Naive thymus-derived CD4-positive, alpha-beta T cell (primary cell): ENCODE measurements around the gene SPRTN. TPM values are rescaled to one million over a fixed set of nuclear protein-coding genes. Genes with fewer than 3 reads are reported as not detected.

Experiments
- ATAC-seq: fragments of 150-1000 bp; cut with Tn5 transposase; 2 replicates; pipeline ENCODE4 v1.10.0; 2021; ENCODE audit warnings: mild to moderate bottlenecking, moderate library complexity
- CTCF ChIA-PET: fragments of 350-600 bp; sonication (Branson Sonifier 250); formaldehyde crosslinking; loops from one replicate; lab custom pipeline; 2021; ENCODE audit warnings: antibody characterized with exemption; lab: Charles Lee
- POLR2A ChIA-PET: fragments of 350-600 bp; sonication (Branson Sonifier 250); formaldehyde crosslinking; loops from one replicate; lab custom pipeline; 2021; ENCODE audit warnings: antibody characterized with exemption, inconsistent platforms; lab: Charles Lee
- DNase-seq, 9 donors: peaks; one replicate each; pipeline versions ENCODE4 v3.0.0 to v3.0.0-alpha.2; 2020 to 2022; ENCODE audit warnings: mixed read lengths in 1 of 9
- H3K27ac ChIP-seq: one replicate; pipeline ENCODE4 v1.7.0; 2013; ENCODE audit warnings: mild to moderate bottlenecking, low read depth, low read length, moderate library complexity
- H3K27me3 ChIP-seq, 2 donors: one replicate each; pipeline ENCODE4 v1.7.0; 2013; ENCODE audit warnings: low read length in 2 of 2, mild to moderate bottlenecking in 2 of 2, moderate library complexity in 2 of 2; ENCODE audit not compliant: control insufficient read depth in 2 of 2, insufficient read depth in 2 of 2
- H3K36me3 ChIP-seq, 3 experiments: 1 replicate in 2 of 3; 2 replicates in 1 of 3; pipeline ENCODE4 v1.7.0; 2013; ENCODE audit warnings: low read length in 3 of 3, mild to moderate bottlenecking in 3 of 3, moderate library complexity in 1 of 3; ENCODE audit not compliant: insufficient read depth in 3 of 3, control insufficient read depth in 2 of 3
- H3K4me1 ChIP-seq, 2 donors: one replicate each; pipeline ENCODE4 v1.7.0; 2013; ENCODE audit warnings: low read length in 2 of 2, mild to moderate bottlenecking in 2 of 2, moderate library complexity in 1 of 2; ENCODE audit not compliant: control insufficient read depth in 2 of 2, insufficient read depth in 2 of 2
- H3K4me3 ChIP-seq: 2 replicates; pipeline ENCODE4 v1.7.0; 2013; ENCODE audit warnings: mild to moderate bottlenecking, low read length
- H3K9me3 ChIP-seq, 3 experiments: 1 replicate in 2 of 3; 2 replicates in 1 of 3; pipeline ENCODE4 v1.7.0; 2013; ENCODE audit warnings: low read length in 3 of 3; ENCODE audit not compliant: control insufficient read depth in 2 of 3
- H3K27ac Mint-ChIP-seq, 9 donors: one replicate each; pipeline ENCODE4 v1.8.0; 2020 to 2022; ENCODE audit warnings: mixed read lengths in 9 of 9, mild to moderate bottlenecking in 8 of 9, moderate library complexity in 5 of 9, inconsistent platforms in 2 of 9
- H3K27me3 Mint-ChIP-seq, 5 donors: one replicate each; pipeline ENCODE4 v1.8.0; 2021 to 2022; ENCODE audit warnings: mixed read lengths in 5 of 5, mild to moderate bottlenecking in 1 of 5
- H3K36me3 Mint-ChIP-seq, 5 donors: one replicate each; pipeline ENCODE4 v1.8.0; 2020 to 2022; ENCODE audit warnings: mixed read lengths in 5 of 5, mild to moderate bottlenecking in 3 of 5, inconsistent platforms in 1 of 5
- H3K4me1 Mint-ChIP-seq, 7 donors: one replicate each; pipeline ENCODE4 v1.8.0; 2020 to 2022; ENCODE audit warnings: mixed read lengths in 7 of 7, mild to moderate bottlenecking in 3 of 7, inconsistent platforms in 1 of 7
- H3K4me3 Mint-ChIP-seq, 10 donors: one replicate each; pipeline ENCODE4 v1.8.0; 2020 to 2022; ENCODE audit warnings: mild to moderate bottlenecking in 10 of 10, mixed read lengths in 10 of 10, moderate library complexity in 6 of 10, inconsistent platforms in 2 of 10
- H3K9me3 Mint-ChIP-seq, 11 donors: one replicate each; pipeline ENCODE4 v1.8.0; 2020 to 2022; ENCODE audit warnings: mixed read lengths in 11 of 11, mild to moderate bottlenecking in 4 of 11, inconsistent platforms in 1 of 11, moderate library complexity in 1 of 11
- intact Hi-C, 2 donors: fragments of 100-400 bp; cut with micrococcal nuclease; formaldehyde crosslinking; loops; one replicate each; pipeline ENCODE4 v1.15.1; 2023
- polyA plus RNA-seq, 2 donors: library from polyadenylated mRNA; unstranded; fragments of 300-500 nt; fragmentation: Illumina TruSeq; gene quantifications; one replicate each; pipeline ENCODE4 v1.2.3, GENCODE V29; 2021
- total RNA-seq, 6 experiments: library from RNA in 5 of 6; stranded (reverse) in 5 of 6; gene quantifications; 1 replicate in 5 of 6; 2 replicates in 1 of 6; pipeline ENCODE4 v1.2.3 and lab custom pipeline; 2021 to 2026

SPRTN gene
- total and polyA plus RNA-seq, 7 experiments from 2014 or later = 12.5 to 25.7 (median 17.0) TPM

- Histone ChIP-seq H3K27ac (no peak overlapping the region), H3K4me3 (no peak overlapping the region), H3K27me3 (no peaks in the 10 kb centered on the region), H3K4me1 (no peaks in the 10 kb centered on the region), H3K9me3 (no peaks in the 10 kb centered on the region), H3K36me3 (no peaks in the 10 kb centered on the region)
- Mint-ChIP-seq H3K36me3 (peaks cover 0 to 4% (median 0%) of the 10 kb centered on the region in 5 donors), H3K9me3 (no peaks in the 10 kb centered on the region), H3K27ac (no peak overlapping the region), H3K4me3 (no peak overlapping the region), H3K27me3 (peaks cover 0 to 7% (median 0%) of the 10 kb centered on the region in 5 donors), H3K4me1 (no peaks in the 10 kb centered on the region)
- ATAC-seq = no peak
- intact Hi-C loops = no loop called here
- no peak for DNase-seq
- CTCF ChIA-PET = no interaction called here
- POLR2A ChIA-PET = no interaction called here
Measured at GRCh38 chr1:231322880-231323530, 15.1 kb upstream of the SPRTN start.

- peaks cover 0 to 7% (median 0%) of the 10 kb centered on the region in 5 donors for H3K27me3 Mint-ChIP-seq
- H3K27ac ChIP-seq = no peak overlapping the region
- no peak overlapping the region for H3K4me3 Mint-ChIP-seq
- peaks cover 0 to 7% (median 4%) of the 10 kb centered on the region in 7 donors for H3K4me1 Mint-ChIP-seq
- POLR2A ChIA-PET = interaction anchor here (0.5 kb wide), 1 partner anchor 34 kb away, joined by 6 read pairs; no protein-coding TSS in a partner anchor
- CTCF ChIA-PET = no interaction called here
- H3K27ac Mint-ChIP-seq = no peak overlapping the region
- H3K4me1 ChIP-seq = no peaks in the 10 kb centered on the region
- intact Hi-C loops = no loop called here
- H3K9me3 ChIP-seq = no peaks in the 10 kb centered on the region
- H3K27me3 ChIP-seq = no peaks in the 10 kb centered on the region
- peaks cover 0 to 4% (median 0%) of the 10 kb centered on the region in 11 donors for H3K9me3 Mint-ChIP-seq
- DNase-seq = no peak
- H3K36me3 Mint-ChIP-seq = peaks cover 0 to 8% (median 0%) of the 10 kb centered on the region in 5 donors
- H3K36me3 ChIP-seq = no peaks in the 10 kb centered on the region
- ATAC-seq = no peak
- H3K4me3 ChIP-seq = no peak overlapping the region
Measured at GRCh38 chr1:231324660-231325059, 13.4 kb upstream of the SPRTN start.

GRCh38 chr1:231326248-231326647, 11.8 kb upstream of the SPRTN start:
- Histone ChIP-seq H3K4me3 (no peak overlapping the region), H3K27me3 (no peaks in the 10 kb centered on the region), H3K4me1 (no peaks in the 10 kb centered on the region), H3K36me3 (no peaks in the 10 kb centered on the region), H3K9me3 (no peaks in the 10 kb centered on the region), H3K27ac (no peak overlapping the region)
- Mint-ChIP-seq H3K27ac (no peak overlapping the region), H3K4me1 (peaks cover 0 to 15% (median 4%) of the 10 kb centered on the region in 7 donors), H3K36me3 (peaks cover 0 to 12% (median 1%) of the 10 kb centered on the region in 5 donors), H3K9me3 (peaks cover 0 to 9% (median 0%) of the 10 kb centered on the region in 11 donors), H3K27me3 (peaks cover 0 to 7% (median 0%) of the 10 kb centered on the region in 5 donors), H3K4me3 (no peak overlapping the region)
- POLR2A ChIA-PET = no interaction called here
- CTCF ChIA-PET = no interaction called here
- no peak for ATAC-seq
- intact Hi-C loops = no loop called here
- no peak for DNase-seq

- DNase-seq = no peak
- Histone ChIP-seq H3K4me1 (no peaks in the 10 kb centered on the region), H3K9me3 (no peaks in the 10 kb centered on the region), H3K36me3 (no peaks in the 10 kb centered on the region), H3K27me3 (no peaks in the 10 kb centered on the region), H3K27ac (no peak overlapping the region), H3K4me3 (no peak overlapping the region)
- no peak overlapping the region for H3K27ac Mint-ChIP-seq
- CTCF ChIA-PET = no interaction called here
- peaks cover 5 to 27% (median 9%) of the 10 kb centered on the region in 7 donors for H3K4me1 Mint-ChIP-seq
- intact Hi-C loops = no loop called here
- POLR2A ChIA-PET = no interaction called here
- H3K4me3 Mint-ChIP-seq = no peak overlapping the region
- H3K27me3 Mint-ChIP-seq = peaks cover 0 to 7% (median 0%) of the 10 kb centered on the region in 5 donors
- peaks cover 0 to 23% (median 9%) of the 10 kb centered on the region in 5 donors for H3K36me3 Mint-ChIP-seq
- no peak for ATAC-seq
- peaks cover 0 to 23% (median 2%) of the 10 kb centered on the region in 11 donors for H3K9me3 Mint-ChIP-seq
Measured at GRCh38 chr1:231327617-231328016, 10.5 kb upstream of the SPRTN start.

DNA sequence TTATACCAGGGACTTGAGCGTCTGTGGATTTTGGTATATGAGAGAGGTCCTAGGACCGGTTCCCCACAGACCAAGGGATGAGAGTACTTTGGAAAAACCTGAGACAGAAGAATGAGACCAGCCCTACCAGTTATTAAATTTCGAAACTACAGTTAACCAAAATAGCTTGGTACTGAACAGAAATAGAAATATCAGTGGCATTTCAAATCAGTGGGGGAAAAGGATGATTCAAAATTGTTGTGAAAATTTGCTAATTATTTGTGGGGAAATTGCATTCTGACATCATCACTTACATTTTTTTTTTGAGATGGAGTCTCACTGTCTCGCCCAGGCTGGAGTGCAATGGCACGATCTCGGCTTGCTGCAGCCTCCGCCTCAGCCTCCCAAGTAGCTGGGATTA, 8.6 kb upstream of the SPRTN start:
- no peak overlapping the region for H3K4me3 Mint-ChIP-seq
- intact Hi-C loops = no loop called here
- no peak overlapping the region for H3K27ac Mint-ChIP-seq
- peaks cover 0 to 32% (median 22%) of the 10 kb centered on the region in 5 donors for H3K36me3 Mint-ChIP-seq
- DNase-seq (no peak), ATAC-seq (no peak)
- no peaks in the 10 kb centered on the region for H3K36me3 ChIP-seq
- H3K27me3 Mint-ChIP-seq = peaks cover 0 to 4% (median 0%) of the 10 kb centered on the region in 5 donors
- peaks cover 0 to 36% (median 4%) of the 10 kb centered on the region in 11 donors for H3K9me3 Mint-ChIP-seq
- no peak overlapping the region for H3K4me3 ChIP-seq
- peaks cover 5 to 43% (median 23%) of the 10 kb centered on the region in 7 donors for H3K4me1 Mint-ChIP-seq
- H3K27me3 ChIP-seq = no peaks in the 10 kb centered on the region
- H3K27ac ChIP-seq = no peak overlapping the region
- no peaks in the 10 kb centered on the region for H3K9me3 ChIP-seq
- peaks cover 4 to 14% of the 10 kb centered on the region in 2 donors for H3K4me1 ChIP-seq
- POLR2A ChIA-PET = interaction anchor here (0.7 kb wide), 2 partner anchors 25 to 207 kb away, joined by 4 to 5 read pairs; no protein-coding TSS in a partner anchor
- CTCF ChIA-PET = no interaction called here

DNA sequence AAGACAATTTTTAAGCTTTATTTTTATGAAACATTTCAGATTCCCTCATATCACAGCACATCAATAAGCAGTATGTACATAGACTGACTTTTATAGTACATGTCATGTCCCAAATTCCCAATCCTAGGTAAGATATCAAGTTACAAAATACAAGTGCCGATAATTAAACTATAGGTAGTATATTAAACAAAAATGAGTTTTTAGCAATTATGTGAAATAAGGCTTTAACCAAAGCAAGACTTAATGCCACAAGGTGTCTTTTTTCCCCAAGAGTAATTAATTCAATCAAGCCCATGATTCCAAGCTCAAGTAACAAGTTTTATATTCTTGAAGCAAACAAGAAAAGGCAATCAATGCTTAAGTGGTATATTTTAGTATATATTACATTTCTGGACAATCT, 5.3 kb upstream of the SPRTN start:
- Mint-ChIP-seq H3K4me1 (peaks cover 18 to 72% (median 49%) of the 10 kb centered on the region in 7 donors), H3K27ac (peak overlapping the region in 1 of 9 donors; percentile 48), H3K9me3 (peaks cover 0 to 64% (median 12%) of the 10 kb centered on the region in 11 donors), H3K27me3 (peaks cover 0 to 3% (median 0%) of the 10 kb centered on the region in 5 donors), H3K4me3 (peak overlapping the region in 5 of 10 donors; percentile 26 to 100 (median 33)), H3K36me3 (peaks cover 4 to 46% (median 34%) of the 10 kb centered on the region in 5 donors)
- POLR2A ChIA-PET = no interaction called here
- CTCF ChIA-PET = interaction anchor here (0.8 kb wide), 1 partner anchor 258 kb away, joined by 3 read pairs; no protein-coding TSS in a partner anchor
- Histone ChIP-seq H3K9me3 (no peaks in the 10 kb centered on the region), H3K27ac (no peak overlapping the region), H3K36me3 (peaks cover 0 to 6% (median 0%) of the 10 kb centered on the region in 3 experiments), H3K4me3 (no peak overlapping the region), H3K27me3 (no peaks in the 10 kb centered on the region), H3K4me1 (peaks cover 29 to 38% of the 10 kb centered on the region in 2 donors)
- ATAC-seq = no peak
- DNase-seq = no peak
- intact Hi-C loops = loop anchor here (10.0 kb wide), 2 partner anchors 288 to 468 kb away; partner anchors contain the start of genes C1orf198 (in 1 of the 2) and FAM89A (in 1 of the 2)
